Mucosa of rectum (tissue), 2 donors: ENCODE measurements around the gene MCHR2.

ENCODE experiments used
- H3K27ac ChIP-seq, 2 donors: one replicate each; pipeline ENCODE4 v1.7.0; 2013; ENCODE audit warnings: inconsistent platforms in 2 of 2, low read depth in 2 of 2, low read length in 2 of 2
- H3K27me3 ChIP-seq, 2 donors: one replicate each; pipeline ENCODE4 v1.7.0; 2013; ENCODE audit warnings: low read length in 2 of 2; ENCODE audit not compliant: control insufficient read depth in 2 of 2, insufficient read depth in 2 of 2
- H3K36me3 ChIP-seq, 2 donors: one replicate each; pipeline ENCODE4 v1.7.0; 2013; ENCODE audit warnings: low read length in 2 of 2; ENCODE audit not compliant: control insufficient read depth in 2 of 2, insufficient read depth in 2 of 2
- H3K4me1 ChIP-seq, 2 donors: one replicate each; pipeline ENCODE4 v1.7.0; 2013; ENCODE audit warnings: low read length in 2 of 2, mild to moderate bottlenecking in 1 of 2; ENCODE audit not compliant: control insufficient read depth in 2 of 2, insufficient read depth in 2 of 2
- H3K4me3 ChIP-seq, 2 donors: one replicate each; pipeline ENCODE4 v1.7.0; 2013; ENCODE audit warnings: low read length in 2 of 2
- H3K9ac ChIP-seq, 2 donors: one replicate each; pipeline ENCODE4 v1.7.0; 2013; ENCODE audit warnings: low read length in 2 of 2, low read depth in 1 of 2, mild to moderate bottlenecking in 1 of 2
- H3K9me3 ChIP-seq, 2 donors: one replicate each; pipeline ENCODE4 v1.7.0; 2013; ENCODE audit warnings: low read length in 2 of 2; ENCODE audit not compliant: control insufficient read depth in 2 of 2
- donor health status: healthy.
- donor health status: Normal muscosa, but diverticular disease.

Gene MCHR2

DNA sequence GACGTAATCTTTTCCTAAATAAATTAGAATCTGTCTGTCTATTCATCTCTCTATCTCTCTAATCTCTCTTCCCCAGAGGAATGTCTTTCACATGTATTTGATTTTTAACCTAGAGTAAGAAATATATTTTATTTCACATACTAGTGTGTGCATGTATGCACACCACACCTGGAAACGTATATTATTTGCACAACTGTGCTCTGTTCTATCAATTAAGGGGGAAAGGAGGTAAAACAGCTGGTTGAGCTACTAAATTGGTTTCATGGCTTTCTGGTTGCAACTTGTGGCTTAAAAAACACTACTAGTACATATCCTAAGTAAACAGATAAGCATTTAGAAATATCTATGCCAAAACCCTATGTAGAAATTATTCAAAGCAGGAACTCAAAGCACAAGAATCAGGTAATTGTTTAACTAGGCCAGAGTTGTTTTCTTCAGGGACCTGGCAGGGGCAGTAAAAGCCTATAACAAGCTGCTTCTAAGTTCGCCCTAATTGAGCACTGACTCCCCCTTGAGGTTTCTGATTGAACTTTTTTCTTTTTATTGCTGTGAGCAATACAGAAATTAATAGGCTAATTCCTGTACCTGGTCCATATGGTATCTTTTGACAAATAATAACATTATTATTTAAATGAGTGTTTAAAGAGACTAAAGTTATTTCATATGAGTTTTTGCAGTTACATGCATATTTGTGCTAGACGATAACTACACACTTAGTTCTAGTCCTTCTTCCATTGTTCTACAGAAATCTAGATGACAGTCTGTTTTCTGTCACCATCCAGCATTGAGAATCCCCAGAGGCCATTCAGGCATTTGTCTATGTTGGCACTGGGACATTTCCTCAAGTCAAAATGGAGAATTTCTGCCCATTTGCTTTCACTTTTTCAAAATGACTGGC, 88.6 kb downstream of the MCHR2 start:
- Histone ChIP-seq H3K4me3 (no peak overlapping the region), H3K36me3 (no peaks in the 10 kb centered on the region), H3K9me3 (no peaks in the 10 kb centered on the region), H3K4me1 (no peaks in the 10 kb centered on the region), H3K27me3 (no peaks in the 10 kb centered on the region), H3K9ac (no peak overlapping the region), H3K27ac (no peak overlapping the region)

DNA sequence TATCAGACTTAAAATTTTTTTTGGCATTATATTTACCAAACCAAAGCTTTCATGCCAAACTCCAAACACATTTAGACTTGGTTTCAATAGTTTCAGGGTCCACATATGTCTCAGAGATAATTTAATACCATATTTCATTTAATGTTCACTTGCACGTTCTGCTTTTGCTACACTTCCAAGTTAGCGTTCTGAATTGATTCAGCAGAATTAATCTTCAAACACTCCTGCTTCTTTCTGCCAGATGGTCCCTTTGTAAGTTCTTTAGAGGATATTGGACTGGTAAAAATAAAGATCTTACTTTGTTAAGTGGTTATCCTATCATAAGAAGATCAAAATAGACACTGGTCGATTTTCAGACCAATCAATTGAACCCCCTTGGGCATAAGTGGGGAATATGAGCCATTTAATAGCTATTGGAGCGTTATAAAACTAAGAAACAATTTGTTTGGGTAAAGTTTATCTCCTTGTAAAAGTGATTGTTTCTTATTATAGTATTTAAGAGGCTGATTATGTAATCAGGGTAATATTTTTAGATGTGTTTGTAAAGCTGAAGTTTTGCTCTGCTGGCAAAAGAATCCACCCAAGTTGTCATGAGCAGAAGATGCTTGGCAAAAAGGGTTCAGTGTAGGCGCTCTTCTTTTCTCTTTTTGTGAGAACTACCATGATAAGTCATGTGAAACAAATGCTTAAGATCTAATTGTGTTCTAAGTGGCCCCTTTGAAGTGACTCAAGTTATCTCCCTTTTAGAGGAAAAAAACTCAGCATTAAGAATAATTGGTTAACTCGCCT, 92.2 kb downstream of the MCHR2 start:
- H3K4me3 ChIP-seq = no peak overlapping the region

DNA sequence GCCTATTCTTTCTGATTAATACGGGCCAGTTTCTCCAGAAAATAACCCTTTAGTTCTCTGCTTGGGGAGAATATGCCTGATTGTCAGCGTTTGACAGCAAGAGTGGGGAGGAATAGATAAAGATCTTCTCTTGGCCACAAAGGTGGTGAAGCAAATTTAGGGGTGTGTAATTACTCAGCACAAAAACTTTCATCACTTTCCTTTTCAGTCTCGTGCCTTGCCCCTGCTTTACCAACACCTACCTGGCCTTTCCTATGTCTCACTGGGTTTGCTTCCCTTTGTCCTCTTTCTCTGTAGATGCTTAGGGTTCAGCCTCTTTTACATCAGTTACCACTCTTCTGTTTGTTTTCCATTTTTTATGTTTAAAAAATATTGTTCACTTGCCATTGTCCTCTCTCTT, 99.2 kb downstream of the MCHR2 start:
- Histone ChIP-seq H3K9ac (no peak overlapping the region), H3K27ac (no peak overlapping the region), H3K9me3 (no peaks in the 10 kb centered on the region), H3K27me3 (no peaks in the 10 kb centered on the region), H3K4me1 (no peaks in the 10 kb centered on the region), H3K4me3 (no peak overlapping the region), H3K36me3 (no peaks in the 10 kb centered on the region)

More for the DNA sequence above, 92.2 kb downstream of the MCHR2 start:
- Histone ChIP-seq H3K4me1 (no peaks in the 10 kb centered on the region), H3K9ac (no peak overlapping the region), H3K27me3 (no peaks in the 10 kb centered on the region), H3K9me3 (no peaks in the 10 kb centered on the region), H3K36me3 (no peaks in the 10 kb centered on the region), H3K27ac (no peak overlapping the region)

DNA sequence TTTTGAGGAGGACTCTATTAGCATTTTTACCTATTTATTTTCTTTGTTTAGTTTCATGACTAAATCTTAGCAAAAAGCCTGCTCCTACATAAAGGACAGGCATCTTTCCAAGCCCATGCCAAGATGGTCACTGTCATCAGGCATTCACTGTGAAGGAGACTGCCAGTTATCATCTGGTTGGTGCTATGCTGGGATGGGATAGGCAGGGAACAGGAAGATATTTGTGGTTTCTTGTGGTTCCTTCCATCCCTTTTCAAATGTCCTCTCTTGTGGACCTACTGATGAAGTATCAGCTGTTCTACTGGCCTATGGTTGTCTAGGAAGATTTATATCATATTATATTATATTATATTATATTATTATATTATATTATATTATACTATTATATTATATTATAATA, 107.0 kb downstream of the MCHR2 start:
- no peaks in the 10 kb centered on the region for H3K27me3 ChIP-seq
- no peaks in the 10 kb centered on the region for H3K36me3 ChIP-seq
- no peak overlapping the region for H3K9ac ChIP-seq
- H3K27ac ChIP-seq = no peak overlapping the region
- H3K9me3 ChIP-seq = no peaks in the 10 kb centered on the region
- H3K4me3 ChIP-seq = no peak overlapping the region
- H3K4me1 ChIP-seq = no peaks in the 10 kb centered on the region

DNA sequence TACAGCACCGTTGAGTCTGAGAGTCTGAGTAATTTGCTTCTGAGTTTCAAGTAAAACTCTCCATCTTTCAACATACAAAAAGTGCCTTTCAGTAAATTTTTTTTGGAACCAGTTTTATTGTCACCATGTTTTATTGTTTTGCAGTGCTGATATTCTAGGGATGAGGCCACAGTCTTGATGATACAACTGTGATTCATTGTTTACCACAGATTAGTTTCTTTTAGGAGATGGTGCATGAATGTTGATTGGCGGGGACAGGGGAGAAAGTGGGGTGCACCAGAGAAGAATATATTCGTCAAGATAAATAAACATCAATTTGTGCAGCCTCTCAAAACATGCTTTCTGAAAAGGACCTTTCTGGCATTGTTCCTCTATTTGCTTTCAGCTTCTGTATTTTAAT, 109.0 kb downstream of the MCHR2 start:
- Histone ChIP-seq H3K9ac (no peak overlapping the region), H3K27me3 (no peaks in the 10 kb centered on the region), H3K4me3 (no peak overlapping the region), H3K9me3 (no peaks in the 10 kb centered on the region), H3K36me3 (no peaks in the 10 kb centered on the region), H3K27ac (no peak overlapping the region), H3K4me1 (no peaks in the 10 kb centered on the region)

DNA sequence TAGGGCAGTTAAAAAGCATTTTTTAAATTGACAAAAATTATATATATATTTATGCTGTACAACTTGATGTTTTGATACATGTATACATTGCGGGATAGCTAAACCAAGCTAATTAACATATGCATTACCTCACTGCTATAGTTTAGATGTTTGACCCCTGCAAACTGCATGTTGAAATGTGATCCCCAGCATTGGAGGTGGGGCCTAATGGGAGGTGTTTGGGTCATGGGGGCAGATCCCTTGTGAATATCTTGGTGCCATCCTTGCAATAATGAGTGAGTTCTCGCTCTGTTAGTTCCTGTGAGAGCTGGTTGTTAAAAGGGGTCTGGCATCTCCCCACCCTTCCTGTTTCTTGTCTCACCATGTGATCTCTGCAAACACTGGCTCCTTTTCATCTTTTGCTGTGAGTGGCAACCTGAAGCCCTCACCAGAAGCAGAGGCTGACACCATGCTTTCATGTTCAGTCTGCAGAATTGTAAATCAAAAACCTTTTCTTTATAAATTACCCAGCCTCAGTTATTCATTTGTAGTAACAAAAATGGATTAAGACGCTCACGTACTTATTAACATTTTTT, 111.8 kb downstream of the MCHR2 start:
- Histone ChIP-seq H3K9ac (no peak overlapping the region), H3K27ac (no peak overlapping the region), H3K27me3 (no peaks in the 10 kb centered on the region), H3K9me3 (no peaks in the 10 kb centered on the region), H3K4me3 (no peak overlapping the region), H3K4me1 (no peaks in the 10 kb centered on the region), H3K36me3 (no peaks in the 10 kb centered on the region)

DNA sequence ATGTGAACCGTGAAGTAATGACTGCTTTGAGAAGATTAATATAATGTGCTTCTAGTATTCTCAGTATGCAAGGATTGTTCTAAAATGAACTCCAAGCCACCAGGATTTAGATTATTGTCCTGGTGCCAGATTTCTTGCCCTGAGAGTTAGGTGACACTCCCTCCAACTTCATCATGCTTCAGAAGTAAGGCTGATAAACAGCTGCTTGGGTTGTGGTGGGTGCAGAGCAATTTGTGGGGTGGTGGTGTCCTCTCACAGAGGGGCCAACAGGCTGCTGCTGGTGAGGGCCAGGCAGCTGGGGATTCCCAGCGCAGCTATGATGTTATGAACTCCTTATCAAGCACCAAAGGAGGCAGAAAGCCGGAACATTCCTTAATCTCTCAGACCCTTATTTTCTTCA, 114.6 kb downstream of the MCHR2 start:
- Histone ChIP-seq H3K9ac (no peak overlapping the region), H3K36me3 (no peaks in the 10 kb centered on the region), H3K27me3 (no peaks in the 10 kb centered on the region), H3K9me3 (no peaks in the 10 kb centered on the region), H3K4me1 (no peaks in the 10 kb centered on the region), H3K4me3 (no peak overlapping the region), H3K27ac (no peak overlapping the region)

DNA sequence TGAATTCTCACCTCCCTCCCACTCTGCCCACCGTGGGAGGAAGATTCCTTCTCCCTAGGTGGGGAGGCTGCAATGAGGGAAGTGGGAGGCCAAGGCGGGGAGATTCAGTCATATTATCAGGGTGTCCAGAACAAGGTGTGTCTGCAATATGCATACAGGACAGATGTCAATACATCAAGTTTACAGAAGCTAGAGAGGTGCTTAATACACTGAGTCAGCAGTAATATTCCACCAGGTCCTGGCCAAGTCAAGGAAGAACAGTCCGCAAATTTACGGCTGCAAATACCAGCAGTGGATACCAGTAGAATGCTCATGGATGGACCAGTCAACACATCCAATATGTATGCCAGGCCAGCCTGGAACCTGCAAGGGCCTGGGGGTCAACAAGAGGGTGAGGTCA, 119.0 kb downstream of the MCHR2 start:
- Histone ChIP-seq H3K4me3 (no peak overlapping the region), H3K4me1 (no peaks in the 10 kb centered on the region), H3K9ac (no peak overlapping the region), H3K27me3 (peaks cover 0 to 3% of the 10 kb centered on the region in 2 donors), H3K36me3 (no peaks in the 10 kb centered on the region), H3K27ac (no peak overlapping the region), H3K9me3 (no peaks in the 10 kb centered on the region)

DNA sequence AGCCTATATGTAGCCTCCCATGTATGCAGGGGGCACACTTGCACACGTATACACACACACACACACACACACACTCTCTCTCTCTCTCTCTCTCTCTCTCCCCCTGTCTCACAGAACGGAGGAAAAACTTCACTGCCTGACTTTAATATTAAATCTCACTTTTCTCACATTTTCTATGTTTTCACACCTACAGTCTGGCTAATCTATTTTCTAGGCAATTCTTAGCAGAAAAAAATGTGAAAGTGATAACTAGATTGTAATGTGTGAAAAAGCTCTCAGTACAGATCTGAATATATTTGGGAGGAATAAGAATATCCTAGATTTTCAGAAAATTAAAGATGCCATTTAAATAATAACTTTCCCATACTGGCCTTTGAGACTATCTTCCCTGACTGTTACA, 120.9 kb downstream of the MCHR2 start:
- Histone ChIP-seq H3K27ac (no peak overlapping the region), H3K9ac (no peak overlapping the region), H3K36me3 (no peaks in the 10 kb centered on the region), H3K4me3 (no peak overlapping the region), H3K4me1 (no peaks in the 10 kb centered on the region), H3K27me3 (peaks cover 7 to 14% of the 10 kb centered on the region in 2 donors), H3K9me3 (no peaks in the 10 kb centered on the region)

DNA sequence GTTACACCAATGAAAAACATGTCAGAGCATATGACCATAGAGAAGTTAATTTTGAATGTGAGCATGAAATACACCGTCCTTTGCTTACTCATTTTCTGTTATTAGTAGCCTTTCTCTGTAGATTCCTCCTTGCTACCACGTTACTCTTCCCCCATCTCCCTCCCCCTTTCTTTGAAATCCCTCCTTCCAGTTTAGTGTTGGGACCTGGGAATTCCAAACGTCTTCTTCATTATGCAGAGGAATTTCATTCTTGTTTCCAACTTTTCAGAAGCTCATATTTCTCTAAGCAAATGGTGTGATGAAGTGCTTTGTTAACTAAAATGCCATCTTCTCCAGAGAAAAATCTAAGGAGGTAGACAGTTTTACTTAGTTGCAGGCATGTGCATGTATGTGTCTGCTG, 122.4 kb downstream of the MCHR2 start:
- H3K36me3 ChIP-seq = no peaks in the 10 kb centered on the region
- H3K4me1 ChIP-seq = no peaks in the 10 kb centered on the region
- no peaks in the 10 kb centered on the region for H3K9me3 ChIP-seq
- H3K27ac ChIP-seq = no peak overlapping the region
- H3K9ac ChIP-seq = no peak overlapping the region
- H3K27me3 ChIP-seq = peaks cover 7 to 14% of the 10 kb centered on the region in 2 donors
- no peak overlapping the region for H3K4me3 ChIP-seq
